ENCODE measurements around the gene TLE4.

DNA sequence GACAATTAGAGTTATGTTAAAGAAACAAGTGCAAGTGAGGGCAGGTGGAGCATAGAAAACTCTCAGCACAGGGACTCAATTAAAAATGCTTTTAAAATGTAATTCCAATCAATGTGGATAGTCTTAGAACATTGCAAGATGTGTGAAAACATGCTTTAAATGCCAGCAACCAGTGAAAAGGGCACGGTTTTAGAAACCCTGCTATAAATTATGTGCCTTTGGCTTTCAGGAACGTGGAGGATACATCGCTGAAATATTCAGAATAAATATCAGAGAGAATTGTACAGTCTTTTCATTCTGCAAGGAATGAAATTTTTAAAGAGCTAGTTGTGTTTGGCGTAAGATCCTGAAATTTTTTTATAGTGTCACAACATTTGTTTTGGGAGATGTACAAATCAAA lies 101.1 kb downstream of the TLE4 start:
- TF ChIP-seq, protein P1, sequence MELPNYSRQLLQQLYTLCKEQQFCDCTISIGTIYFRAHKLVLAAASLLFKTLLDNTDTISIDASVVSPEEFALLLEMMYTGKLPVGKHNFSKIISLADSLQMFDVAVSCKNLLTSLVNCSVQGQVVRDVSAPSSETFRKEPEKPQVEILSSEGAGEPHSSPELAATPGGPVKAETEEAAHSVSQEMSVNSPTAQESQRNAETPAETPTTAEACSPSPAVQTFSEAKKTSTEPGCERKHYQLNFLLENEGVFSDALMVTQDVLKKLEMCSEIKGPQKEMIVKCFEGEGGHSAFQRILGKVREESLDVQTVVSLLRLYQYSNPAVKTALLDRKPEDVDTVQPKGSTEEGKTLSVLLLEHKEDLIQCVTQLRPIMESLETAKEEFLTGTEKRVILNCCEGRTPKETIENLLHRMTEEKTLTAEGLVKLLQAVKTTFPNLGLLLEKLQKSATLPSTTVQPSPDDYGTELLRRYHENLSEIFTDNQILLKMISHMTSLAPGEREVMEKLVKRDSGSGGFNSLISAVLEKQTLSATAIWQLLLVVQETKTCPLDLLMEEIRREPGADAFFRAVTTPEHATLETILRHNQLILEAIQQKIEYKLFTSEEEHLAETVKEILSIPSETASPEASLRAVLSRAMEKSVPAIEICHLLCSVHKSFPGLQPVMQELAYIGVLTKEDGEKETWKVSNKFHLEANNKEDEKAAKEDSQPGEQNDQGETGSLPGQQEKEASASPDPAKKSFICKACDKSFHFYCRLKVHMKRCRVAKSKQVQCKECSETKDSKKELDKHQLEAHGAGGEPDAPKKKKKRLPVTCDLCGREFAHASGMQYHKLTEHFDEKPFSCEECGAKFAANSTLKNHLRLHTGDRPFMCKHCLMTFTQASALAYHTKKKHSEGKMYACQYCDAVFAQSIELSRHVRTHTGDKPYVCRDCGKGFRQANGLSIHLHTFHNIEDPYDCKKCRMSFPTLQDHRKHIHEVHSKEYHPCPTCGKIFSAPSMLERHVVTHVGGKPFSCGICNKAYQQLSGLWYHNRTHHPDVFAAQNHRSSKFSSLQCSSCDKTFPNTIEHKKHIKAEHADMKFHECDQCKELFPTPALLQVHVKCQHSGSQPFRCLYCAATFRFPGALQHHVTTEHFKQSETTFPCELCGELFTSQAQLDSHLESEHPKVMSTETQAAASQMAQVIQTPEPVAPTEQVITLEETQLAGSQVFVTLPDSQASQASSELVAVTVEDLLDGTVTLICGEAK (IDR thresholded peaks at IDR 0.05; ENCODE audit: borderline replicate concordance), result no peak
- TF ChIP-seq, protein P2, sequence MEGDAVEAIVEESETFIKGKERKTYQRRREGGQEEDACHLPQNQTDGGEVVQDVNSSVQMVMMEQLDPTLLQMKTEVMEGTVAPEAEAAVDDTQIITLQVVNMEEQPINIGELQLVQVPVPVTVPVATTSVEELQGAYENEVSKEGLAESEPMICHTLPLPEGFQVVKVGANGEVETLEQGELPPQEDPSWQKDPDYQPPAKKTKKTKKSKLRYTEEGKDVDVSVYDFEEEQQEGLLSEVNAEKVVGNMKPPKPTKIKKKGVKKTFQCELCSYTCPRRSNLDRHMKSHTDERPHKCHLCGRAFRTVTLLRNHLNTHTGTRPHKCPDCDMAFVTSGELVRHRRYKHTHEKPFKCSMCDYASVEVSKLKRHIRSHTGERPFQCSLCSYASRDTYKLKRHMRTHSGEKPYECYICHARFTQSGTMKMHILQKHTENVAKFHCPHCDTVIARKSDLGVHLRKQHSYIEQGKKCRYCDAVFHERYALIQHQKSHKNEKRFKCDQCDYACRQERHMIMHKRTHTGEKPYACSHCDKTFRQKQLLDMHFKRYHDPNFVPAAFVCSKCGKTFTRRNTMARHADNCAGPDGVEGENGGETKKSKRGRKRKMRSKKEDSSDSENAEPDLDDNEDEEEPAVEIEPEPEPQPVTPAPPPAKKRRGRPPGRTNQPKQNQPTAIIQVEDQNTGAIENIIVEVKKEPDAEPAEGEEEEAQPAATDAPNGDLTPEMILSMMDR (IDR thresholded peaks at IDR 0.05 in 2 of 3, conservative IDR thresholded peaks at IDR 0.05 in 1 of 3; ENCODE audit: control insufficient read depth in 2 of 3, extremely low read depth in 1 of 3, insufficient read depth in 1 of 3, low read depth in 3 of 3, low read length in 3 of 3), result no peak
- TF ChIP-seq EZH2 (IDR thresholded peaks at IDR 0.05; ENCODE audit: borderline replicate concordance, control insufficient read depth, low read depth, low read length), result no peak
- TF ChIP-seq, protein P3, sequence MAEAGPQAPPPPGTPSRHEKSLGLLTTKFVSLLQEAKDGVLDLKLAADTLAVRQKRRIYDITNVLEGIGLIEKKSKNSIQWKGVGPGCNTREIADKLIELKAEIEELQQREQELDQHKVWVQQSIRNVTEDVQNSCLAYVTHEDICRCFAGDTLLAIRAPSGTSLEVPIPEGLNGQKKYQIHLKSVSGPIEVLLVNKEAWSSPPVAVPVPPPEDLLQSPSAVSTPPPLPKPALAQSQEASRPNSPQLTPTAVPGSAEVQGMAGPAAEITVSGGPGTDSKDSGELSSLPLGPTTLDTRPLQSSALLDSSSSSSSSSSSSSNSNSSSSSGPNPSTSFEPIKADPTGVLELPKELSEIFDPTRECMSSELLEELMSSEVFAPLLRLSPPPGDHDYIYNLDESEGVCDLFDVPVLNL (IDR thresholded peaks at IDR 0.05; ENCODE audit: low read depth, low read length), result no peak
- TF ChIP-seq POLR2A (IDR thresholded peaks at IDR 0.05; ENCODE audit: low read depth, low read length), result no peak
- TF ChIP-seq ASH2L (IDR thresholded peaks at IDR 0.05; ENCODE audit: borderline replicate concordance, low read depth), result no peak
- TF ChIP-seq RFX5 (IDR thresholded peaks at IDR 0.05; ENCODE audit: low read depth, low read length), result no peak
- TF ChIP-seq, protein P4, sequence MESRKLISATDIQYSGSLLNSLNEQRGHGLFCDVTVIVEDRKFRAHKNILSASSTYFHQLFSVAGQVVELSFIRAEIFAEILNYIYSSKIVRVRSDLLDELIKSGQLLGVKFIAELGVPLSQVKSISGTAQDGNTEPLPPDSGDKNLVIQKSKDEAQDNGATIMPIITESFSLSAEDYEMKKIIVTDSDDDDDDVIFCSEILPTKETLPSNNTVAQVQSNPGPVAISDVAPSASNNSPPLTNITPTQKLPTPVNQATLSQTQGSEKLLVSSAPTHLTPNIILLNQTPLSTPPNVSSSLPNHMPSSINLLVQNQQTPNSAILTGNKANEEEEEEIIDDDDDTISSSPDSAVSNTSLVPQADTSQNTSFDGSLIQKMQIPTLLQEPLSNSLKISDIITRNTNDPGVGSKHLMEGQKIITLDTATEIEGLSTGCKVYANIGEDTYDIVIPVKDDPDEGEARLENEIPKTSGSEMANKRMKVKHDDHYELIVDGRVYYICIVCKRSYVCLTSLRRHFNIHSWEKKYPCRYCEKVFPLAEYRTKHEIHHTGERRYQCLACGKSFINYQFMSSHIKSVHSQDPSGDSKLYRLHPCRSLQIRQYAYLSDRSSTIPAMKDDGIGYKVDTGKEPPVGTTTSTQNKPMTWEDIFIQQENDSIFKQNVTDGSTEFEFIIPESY (IDR thresholded peaks at IDR 0.05), result no peak
- TF ChIP-seq CREM (IDR thresholded peaks at IDR 0.05; ENCODE audit: low read depth), result no peak
- TF ChIP-seq, protein P5, sequence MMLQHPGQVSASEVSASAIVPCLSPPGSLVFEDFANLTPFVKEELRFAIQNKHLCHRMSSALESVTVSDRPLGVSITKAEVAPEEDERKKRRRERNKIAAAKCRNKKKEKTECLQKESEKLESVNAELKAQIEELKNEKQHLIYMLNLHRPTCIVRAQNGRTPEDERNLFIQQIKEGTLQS (IDR thresholded peaks at IDR 0.05; ENCODE audit: borderline replicate concordance, extremely low read depth, low read depth, low read length), result no peak
- TF ChIP-seq NRF1 (conservative IDR thresholded peaks at IDR 0.05; ENCODE audit: low read depth, low read length), result no peak
- no peak for TF ChIP-seq RAD21 (IDR thresholded peaks at IDR 0.05; ENCODE audit: insufficient read depth, low read depth, low read length)
